ENCODE data around the gene APRT. TPM values are rescaled to one million over a fixed set of nuclear protein-coding genes. Genes with fewer than 3 reads are reported as not detected.

APRT gene
- total and polyA plus RNA-seq, 9 of the 15 experiments (the other 6 are each of a cell fraction or from before 2014, with no cell fraction given) = 41.7 to 409 (median 146) TPM

DNA sequence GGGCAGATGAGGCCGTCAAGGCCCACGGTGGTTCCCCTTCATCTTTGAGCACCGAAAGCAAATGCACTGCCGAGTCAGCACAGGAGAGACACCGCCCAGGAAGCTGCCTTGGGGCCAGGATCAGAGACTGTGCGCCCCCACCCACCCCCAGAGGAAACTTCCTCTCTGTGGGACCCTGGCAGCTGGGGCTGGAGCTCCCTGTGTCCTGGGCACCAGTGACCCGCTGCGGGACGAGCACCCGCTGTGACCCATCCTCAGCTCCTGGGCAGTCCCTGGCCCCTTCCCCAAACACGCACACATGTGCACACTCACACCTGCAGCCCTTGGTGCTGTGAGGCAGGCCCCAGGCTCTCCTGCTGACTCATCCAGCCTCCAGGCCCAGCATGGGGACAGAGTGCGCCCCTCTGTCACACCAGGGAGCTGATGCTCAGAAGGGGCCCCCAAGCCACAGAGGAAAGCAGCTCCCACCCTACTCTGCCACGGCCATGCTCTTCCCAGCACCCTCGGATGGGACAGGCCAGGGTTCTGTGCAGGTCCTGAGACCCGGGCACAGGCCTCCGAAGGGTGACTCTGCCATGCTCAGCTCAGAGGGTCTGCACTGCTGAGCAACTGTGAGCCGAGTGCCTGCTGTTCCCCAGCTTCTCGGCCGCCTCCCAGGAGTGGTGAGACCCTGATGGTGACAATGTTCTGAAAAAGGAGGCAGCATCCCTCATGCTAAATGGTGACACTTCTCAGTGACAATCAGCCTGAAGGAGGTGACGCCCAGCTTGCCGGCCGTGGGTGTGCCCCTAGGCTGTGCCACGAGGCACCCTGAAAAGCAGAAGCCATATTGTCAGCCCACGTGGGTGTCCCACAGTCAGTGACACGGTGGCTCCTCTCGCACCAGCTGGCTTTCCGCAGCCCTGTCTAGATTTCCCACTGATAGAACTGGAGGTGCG, 30.3 kb downstream of the APRT start (continued):
- TF ChIP-seq, protein P1, sequence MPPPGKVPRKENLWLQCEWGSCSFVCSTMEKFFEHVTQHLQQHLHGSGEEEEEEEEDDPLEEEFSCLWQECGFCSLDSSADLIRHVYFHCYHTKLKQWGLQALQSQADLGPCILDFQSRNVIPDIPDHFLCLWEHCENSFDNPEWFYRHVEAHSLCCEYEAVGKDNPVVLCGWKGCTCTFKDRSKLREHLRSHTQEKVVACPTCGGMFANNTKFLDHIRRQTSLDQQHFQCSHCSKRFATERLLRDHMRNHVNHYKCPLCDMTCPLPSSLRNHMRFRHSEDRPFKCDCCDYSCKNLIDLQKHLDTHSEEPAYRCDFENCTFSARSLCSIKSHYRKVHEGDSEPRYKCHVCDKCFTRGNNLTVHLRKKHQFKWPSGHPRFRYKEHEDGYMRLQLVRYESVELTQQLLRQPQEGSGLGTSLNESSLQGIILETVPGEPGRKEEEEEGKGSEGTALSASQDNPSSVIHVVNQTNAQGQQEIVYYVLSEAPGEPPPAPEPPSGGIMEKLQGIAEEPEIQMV (tag; conservative IDR thresholded peaks at IDR 0.05; ENCODE audit: low read depth) = no peak
- TF ChIP-seq, protein P2, sequence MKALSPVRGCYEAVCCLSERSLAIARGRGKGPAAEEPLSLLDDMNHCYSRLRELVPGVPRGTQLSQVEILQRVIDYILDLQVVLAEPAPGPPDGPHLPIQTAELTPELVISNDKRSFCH (CRISPR knock-in tag; IDR thresholded peaks at IDR 0.05) = no peak
- TF ChIP-seq, protein P2 (tag; IDR thresholded peaks at IDR 0.05) = peak; percentile 64
- TF ChIP-seq HDAC2 (IDR thresholded peaks at IDR 0.05) (peak; percentile 26), TBP (optimal IDR thresholded peaks at IDR 0.05; ENCODE audit: low read depth, low read length) (peak; percentile 39), CAMTA2 (CRISPR knock-in tag; conservative IDR thresholded peaks at IDR 0.05) (no peak), ARID2 (IDR thresholded peaks at IDR 0.05) (no peak), E2F4 (CRISPR knock-in tag; IDR thresholded peaks at IDR 0.05; ENCODE audit: low read depth) (no peak), SIN3A (IDR thresholded peaks at IDR 0.05; ENCODE audit: borderline replicate concordance in 2 of 2, control insufficient read depth in 1 of 2, low read depth in 2 of 2, low read length in 2 of 2) (peak; percentile 82 to 95), SETDB1 (IDR thresholded peaks at IDR 0.05; ENCODE audit: low read length) (no peak), ZNF24 (IDR thresholded peaks at IDR 0.05) (no peak), SP1 (CRISPR knock-in tag; IDR thresholded peaks at IDR 0.05) (peak; percentile 43), HMG20B (CRISPR knock-in tag; IDR thresholded peaks at IDR 0.05) (no peak), FOSL1 (tag; conservative IDR thresholded peaks at IDR 0.05) (0 out of 2 replicates have a peak, but pooled peaks have one; percentile 42), FOXK2 (conservative IDR thresholded peaks at IDR 0.05 in 1 of 2, IDR thresholded peaks at IDR 0.05 in 1 of 2; ENCODE audit: low read depth in 2 of 2) (peak; percentile 51 to 61; a peak in 2 of 4 replicates), CBX3 (IDR thresholded peaks at IDR 0.05; ENCODE audit: borderline replicate concordance in 1 of 2, low read length in 2 of 2) (no peak), KDM5B (IDR thresholded peaks at IDR 0.05; ENCODE audit: insufficient replicate concordance, low read depth, low read length) (peak; percentile 7), CHAMP1 (IDR thresholded peaks at IDR 0.05) (no peak), ZNF766 (CRISPR knock-in tag; conservative IDR thresholded peaks at IDR 0.05) (no peak)
- TF ChIP-seq, protein P3, sequence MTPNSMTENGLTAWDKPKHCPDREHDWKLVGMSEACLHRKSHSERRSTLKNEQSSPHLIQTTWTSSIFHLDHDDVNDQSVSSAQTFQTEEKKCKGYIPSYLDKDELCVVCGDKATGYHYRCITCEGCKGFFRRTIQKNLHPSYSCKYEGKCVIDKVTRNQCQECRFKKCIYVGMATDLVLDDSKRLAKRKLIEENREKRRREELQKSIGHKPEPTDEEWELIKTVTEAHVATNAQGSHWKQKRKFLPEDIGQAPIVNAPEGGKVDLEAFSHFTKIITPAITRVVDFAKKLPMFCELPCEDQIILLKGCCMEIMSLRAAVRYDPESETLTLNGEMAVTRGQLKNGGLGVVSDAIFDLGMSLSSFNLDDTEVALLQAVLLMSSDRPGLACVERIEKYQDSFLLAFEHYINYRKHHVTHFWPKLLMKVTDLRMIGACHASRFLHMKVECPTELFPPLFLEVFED (CRISPR knock-in tag; conservative IDR thresholded peaks at IDR 0.05) = 0 out of 2 replicates have a peak, but pooled peaks have one; percentile 61
